ENCODE results near the gene SLC24A3. TPM values are rescaled to one million over a fixed set of nuclear protein-coding genes. Genes with fewer than 3 reads are reported as not detected.

Gene SLC24A3
- total RNA-seq, 2 experiments from 2014 or later, result not detected

DNA sequence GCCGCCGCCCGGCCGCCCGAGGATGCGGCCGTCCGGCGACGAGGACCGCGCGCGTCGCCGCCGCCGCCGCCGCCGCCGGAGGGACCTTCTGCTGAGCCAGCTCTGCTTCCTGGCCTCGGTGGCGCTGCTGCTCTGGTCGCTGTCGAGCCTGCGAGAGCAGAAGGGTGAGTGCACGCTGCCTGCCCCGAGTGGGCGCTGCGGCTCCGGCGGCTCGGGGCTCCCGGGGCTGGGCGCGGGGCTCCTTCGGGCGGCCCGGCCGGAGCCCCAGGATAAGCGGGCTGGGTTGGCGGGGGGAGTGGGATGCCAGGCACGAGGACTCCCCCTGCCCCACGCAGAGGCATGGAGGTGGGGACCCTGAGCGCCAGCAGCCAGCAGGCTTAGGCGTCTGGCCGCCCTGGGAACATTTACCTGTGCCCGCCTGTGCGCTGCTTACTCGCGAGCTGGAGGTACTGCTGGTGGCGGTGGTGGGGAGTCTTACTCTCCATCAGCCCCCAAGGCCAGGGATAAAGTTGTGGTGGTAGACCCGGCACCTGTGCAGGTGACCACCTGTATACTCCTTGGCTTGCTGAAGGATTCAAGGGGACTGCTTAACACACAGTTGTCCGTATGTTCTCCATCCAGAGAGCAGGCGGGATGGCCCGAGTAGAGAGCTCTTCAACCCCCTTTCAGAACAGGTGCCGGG, 520 bp downstream of the SLC24A3 start:
- H2AFZ ChIP-seq (ENCODE audit: low read length), result no peak overlapping the region
- no peak overlapping the region for H3K27ac ChIP-seq (ENCODE audit: low read depth, low read length, poor library complexity, severe bottlenecking)
- no TSS peak for BruUV-seq (replicated peaks)
- intact Hi-C loops (cut with micrococcal nuclease; ENCODE audit: unreplicated experiment), result no loop called here
- H3K36me3 ChIP-seq (ENCODE audit: insufficient read depth, low read length), result no peaks in the 10 kb centered on the region
- H3K4me3 ChIP-seq (ENCODE audit: low read depth, low read length, poor library complexity, severe bottlenecking), result no peak overlapping the region
- POLR2A ChIA-PET, result interaction anchor here (0.7 kb wide), 1 partner anchor 111 kb away, joined by 7 read pairs; no protein-coding TSS in a partner anchor
- TF ChIP-seq, protein P1, sequence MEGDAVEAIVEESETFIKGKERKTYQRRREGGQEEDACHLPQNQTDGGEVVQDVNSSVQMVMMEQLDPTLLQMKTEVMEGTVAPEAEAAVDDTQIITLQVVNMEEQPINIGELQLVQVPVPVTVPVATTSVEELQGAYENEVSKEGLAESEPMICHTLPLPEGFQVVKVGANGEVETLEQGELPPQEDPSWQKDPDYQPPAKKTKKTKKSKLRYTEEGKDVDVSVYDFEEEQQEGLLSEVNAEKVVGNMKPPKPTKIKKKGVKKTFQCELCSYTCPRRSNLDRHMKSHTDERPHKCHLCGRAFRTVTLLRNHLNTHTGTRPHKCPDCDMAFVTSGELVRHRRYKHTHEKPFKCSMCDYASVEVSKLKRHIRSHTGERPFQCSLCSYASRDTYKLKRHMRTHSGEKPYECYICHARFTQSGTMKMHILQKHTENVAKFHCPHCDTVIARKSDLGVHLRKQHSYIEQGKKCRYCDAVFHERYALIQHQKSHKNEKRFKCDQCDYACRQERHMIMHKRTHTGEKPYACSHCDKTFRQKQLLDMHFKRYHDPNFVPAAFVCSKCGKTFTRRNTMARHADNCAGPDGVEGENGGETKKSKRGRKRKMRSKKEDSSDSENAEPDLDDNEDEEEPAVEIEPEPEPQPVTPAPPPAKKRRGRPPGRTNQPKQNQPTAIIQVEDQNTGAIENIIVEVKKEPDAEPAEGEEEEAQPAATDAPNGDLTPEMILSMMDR (conservative IDR thresholded peaks at IDR 0.05; ENCODE audit: low read length), result no peak
- TF ChIP-seq EZH2phosphoT487 (IDR thresholded peaks at IDR 0.05; ENCODE audit: borderline replicate concordance, low read depth, low read length), result no peak
- no peaks in the 10 kb centered on the region for H3K9me3 ChIP-seq (ENCODE audit: low read length)
- H4K20me1 ChIP-seq (ENCODE audit: insufficient read depth, low read length), result no peaks in the 10 kb centered on the region
- no peak overlapping the region for H3K4me2 ChIP-seq (ENCODE audit: low read length)
- no peaks in the 10 kb centered on the region for H3K4me1 ChIP-seq (ENCODE audit: insufficient read depth, low read length, poor library complexity, severe bottlenecking)
- DNase-seq (ENCODE audit: low spot score), result no peak
- no peaks in the 10 kb centered on the region for H3K79me2 ChIP-seq (ENCODE audit: insufficient read depth, low read depth, low read length)
- no peaks in the 10 kb centered on the region for H3K9me2 ChIP-seq (ENCODE audit: insufficient read depth, low read length)
- CTCF ChIA-PET (ENCODE audit: unreplicated experiment), result no interaction called here

DNA sequence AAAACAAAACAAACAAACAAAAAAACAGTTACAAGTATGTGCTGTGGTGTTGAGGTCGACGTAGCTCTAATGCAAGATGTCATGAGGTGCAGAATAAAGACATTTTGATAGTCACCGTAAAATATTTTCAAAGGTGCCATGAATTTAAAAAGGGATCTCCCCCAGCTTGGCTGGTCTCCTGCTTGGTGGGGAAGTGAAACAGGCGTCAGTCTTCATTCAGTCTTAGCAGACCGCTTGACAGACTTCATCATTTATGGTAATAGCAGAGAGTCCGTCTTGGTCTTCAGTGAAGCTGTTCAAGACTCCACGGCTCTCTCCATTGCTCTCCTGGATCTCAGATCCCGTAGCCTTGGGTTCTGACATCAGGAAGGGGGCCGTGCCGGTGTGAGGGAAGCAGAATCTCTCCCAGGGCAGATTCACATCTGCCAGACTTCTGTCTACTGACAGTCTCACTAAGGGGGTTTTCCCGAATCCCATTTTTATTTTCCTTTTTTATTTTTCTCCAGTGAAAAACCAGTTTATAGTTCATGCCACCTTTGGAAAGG, 1.6 kb downstream of the SLC24A3 start:
- intact Hi-C loops (cut with micrococcal nuclease; ENCODE audit: unreplicated experiment), result no loop called here
- POLR2A ChIA-PET, result interaction anchor here (0.6 kb wide), 1 partner anchor 141 kb away, joined by 3 read pairs; no protein-coding TSS in a partner anchor
- CTCF ChIA-PET (ENCODE audit: unreplicated experiment), result no interaction called here
- no peak overlapping the region for H3K4me3 ChIP-seq (ENCODE audit: low read depth, low read length, poor library complexity, severe bottlenecking)
- no peak overlapping the region for H3K4me2 ChIP-seq (ENCODE audit: low read length)
- no peaks in the 10 kb centered on the region for H3K36me3 ChIP-seq (ENCODE audit: insufficient read depth, low read length)
- H3K79me2 ChIP-seq (ENCODE audit: insufficient read depth, low read depth, low read length), result no peaks in the 10 kb centered on the region
- H3K9me2 ChIP-seq (ENCODE audit: insufficient read depth, low read length), result no peaks in the 10 kb centered on the region
- no TSS peak for BruUV-seq (replicated peaks)
- TF ChIP-seq EZH2phosphoT487 (IDR thresholded peaks at IDR 0.05; ENCODE audit: borderline replicate concordance, low read depth, low read length), result no peak
- TF ChIP-seq, protein P1 (conservative IDR thresholded peaks at IDR 0.05; ENCODE audit: low read length), result no peak
- no peak overlapping the region for H3K27ac ChIP-seq (ENCODE audit: low read depth, low read length, poor library complexity, severe bottlenecking)
- no peak overlapping the region for H2AFZ ChIP-seq (ENCODE audit: low read length)
- no peak for DNase-seq (ENCODE audit: low spot score)
- H3K9me3 ChIP-seq (ENCODE audit: low read length), result no peaks in the 10 kb centered on the region
- no peaks in the 10 kb centered on the region for H3K4me1 ChIP-seq (ENCODE audit: insufficient read depth, low read length, poor library complexity, severe bottlenecking)
- H4K20me1 ChIP-seq (ENCODE audit: insufficient read depth, low read length), result no peaks in the 10 kb centered on the region

DNA sequence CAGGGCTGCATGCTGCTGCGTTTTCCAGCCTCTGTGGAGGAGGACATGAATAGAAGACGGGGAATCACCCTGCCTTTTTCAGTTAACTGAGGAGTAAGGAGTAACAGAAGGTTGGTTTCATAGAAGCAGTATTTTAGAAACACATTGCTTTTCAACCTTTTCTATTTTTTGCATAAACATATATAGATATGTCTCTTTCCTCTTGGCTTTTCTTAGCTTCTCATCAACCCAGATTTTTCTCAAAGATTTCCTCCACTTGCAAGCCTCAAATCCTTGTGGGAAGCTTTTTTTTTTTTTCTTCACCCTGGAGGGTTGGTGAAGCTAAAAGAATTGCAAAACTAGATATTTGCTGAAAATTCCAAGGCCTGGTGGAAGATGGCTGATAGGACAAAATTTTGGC, 6.0 kb downstream of the SLC24A3 start:
- intact Hi-C loops (cut with micrococcal nuclease; ENCODE audit: unreplicated experiment), result no loop called here
- Histone ChIP-seq H3K9me2 (ENCODE audit: insufficient read depth, low read length) (no peaks in the 10 kb centered on the region), H3K9me3 (ENCODE audit: low read length) (no peaks in the 10 kb centered on the region), H3K79me2 (ENCODE audit: insufficient read depth, low read depth, low read length) (no peaks in the 10 kb centered on the region), H4K20me1 (ENCODE audit: insufficient read depth, low read length) (no peaks in the 10 kb centered on the region), H3K4me3 (ENCODE audit: low read depth, low read length, poor library complexity, severe bottlenecking) (no peak overlapping the region), H3K36me3 (ENCODE audit: insufficient read depth, low read length) (no peaks in the 10 kb centered on the region), H2AFZ (ENCODE audit: low read length) (no peak overlapping the region), H3K4me1 (ENCODE audit: insufficient read depth, low read length, poor library complexity, severe bottlenecking) (no peaks in the 10 kb centered on the region), H3K4me2 (ENCODE audit: low read length) (no peak overlapping the region), H3K27ac (ENCODE audit: low read depth, low read length, poor library complexity, severe bottlenecking) (no peak overlapping the region)
- TF ChIP-seq, protein P1 (conservative IDR thresholded peaks at IDR 0.05; ENCODE audit: low read length), result no peak
- no peak for TF ChIP-seq EZH2phosphoT487 (IDR thresholded peaks at IDR 0.05; ENCODE audit: borderline replicate concordance, low read depth, low read length)
- ChIA-PET POLR2A (interaction anchor here (0.6 to 0.7 kb wide), 2 partner anchors 32 to 307 kb away, joined by 3 read pairs; no protein-coding TSS in a partner anchor), CTCF (ENCODE audit: unreplicated experiment) (no interaction called here)
- DNase-seq (ENCODE audit: low spot score), result no peak
- no TSS peak for BruUV-seq (replicated peaks)

Measured in OCI-LY7 (cell line).